GM12878 (cell line): ENCODE results near the gene FGGY. TPM values are rescaled to one million over a fixed set of nuclear protein-coding genes. Genes with fewer than 3 reads are reported as not detected.

Source experiments
- ATAC-seq: fragments of 200-7000 bp; cut with Tn5 transposase; 3 replicates; pipeline ENCODE4 v1.9.1; 2020; ENCODE audit warnings: mild to moderate bottlenecking, moderate library complexity
- BruUV-seq: library from RNA; stranded (reverse); fragments of 400-500 nt; replicated peaks from 2 replicates; lab custom pipeline; 2021; lab: Mats Ljungman, UMichigan
- CTCF ChIA-PET: fragments of 300-600 bp; sonication (Branson Sonifier 250); formaldehyde crosslinking; extraction: SDS; loops from one replicate; lab custom pipeline; 2021; ENCODE audit warnings: inconsistent platforms; lab: Yijun Ruan, JAX
- POLR2A ChIA-PET: fragments of 350-600 bp; formaldehyde crosslinking; extraction: SDS; loops from one replicate; lab custom pipeline; 2021; ENCODE audit warnings: inconsistent platforms; lab: Charles Lee
- RAD21 ChIA-PET: fragments of 300-600 bp; sonication (Branson Sonifier 250); formaldehyde crosslinking; loops from one replicate; lab custom pipeline; 2023; ENCODE audit warnings: antibody characterized with exemption; ENCODE audit not compliant: unreplicated experiment; lab: Charles Lee
- SMC1A ChIA-PET: fragments of 300-600 bp; sonication (Branson Sonifier 250); formaldehyde crosslinking; loops from one replicate; lab custom pipeline; 2023; ENCODE audit not compliant: unreplicated experiment, uncharacterized antibody; lab: Charles Lee
- DNase-seq: peaks from one replicate; pipeline ENCODE4 v3.0.0-alpha.2; 2011; ENCODE audit warnings: low read depth, low spot score
- FAIRE-seq: peaks from 3 replicates; lab custom pipeline; 2011; peaks lifted over from hg19 to GRCh38; lab: Jason Lieb, UNC
- H2AFZ ChIP-seq: 2 replicates; pipeline ENCODE4 v1.6.0; 2011; ENCODE audit warnings: low read depth, low read length, control low read depth; ENCODE audit not compliant: control insufficient read depth
- H3K27ac ChIP-seq: 2 replicates; pipeline ENCODE4 v1.5.1; 2011; ENCODE audit warnings: control low read depth; ENCODE audit not compliant: control insufficient read depth, insufficient read depth
- H3K27me3 ChIP-seq, 2 experiments: replicated peaks in 1 of 2; 2 replicates each; pipeline versions ENCODE4 v1.6.0 to v1.6.1; 2011; ENCODE audit warnings: low read length in 1 of 2; ENCODE audit not compliant: control insufficient read depth in 2 of 2, insufficient read depth in 2 of 2
- H3K36me3 ChIP-seq, 2 experiments: 2 replicates each; pipeline ENCODE4 v1.5.1; 2011; ENCODE audit warnings: low read length in 1 of 2; ENCODE audit not compliant: control insufficient read depth in 2 of 2, insufficient read depth in 2 of 2
- H3K4me1 ChIP-seq: 2 replicates; pipeline ENCODE4 v1.6.1; 2011; ENCODE audit warnings: mild to moderate bottlenecking, low read length, moderate library complexity, mixed read lengths; ENCODE audit not compliant: control insufficient read depth, insufficient read depth
- H3K4me2 ChIP-seq: 2 replicates; pipeline ENCODE4 v1.6.0; 2011; ENCODE audit warnings: control low read depth; ENCODE audit not compliant: control insufficient read depth, insufficient read depth
- H3K4me3 ChIP-seq: fragments of 200-600 bp; sonication (generic); 2 replicates; pipeline ENCODE4 v1.5.1; 2016
- H3K79me2 ChIP-seq: 2 replicates; pipeline ENCODE4 v1.6.0; 2011; ENCODE audit warnings: low read length; ENCODE audit not compliant: control insufficient read depth, insufficient read depth
- H3K9ac ChIP-seq: 2 replicates; pipeline ENCODE4 v1.8.0; 2011; ENCODE audit warnings: low read length, control low read depth, mixed read lengths; ENCODE audit not compliant: control insufficient read depth, insufficient read depth
- H3K9me3 ChIP-seq: replicated peaks from 3 replicates; pipeline ENCODE4 v1.5.1; 2011; ENCODE audit warnings: mild to moderate bottlenecking, low read length; ENCODE audit not compliant: control insufficient read depth, insufficient read depth
- H4K20me1 ChIP-seq: 2 replicates; pipeline ENCODE4 v1.6.0; 2011; ENCODE audit not compliant: control insufficient read depth, insufficient read depth
- CBFB ChIP-seq: IDR thresholded peaks from 2 replicates; pipeline ENCODE4 v1.6.1; 2016; ENCODE audit warnings: antibody characterized with exemption, low read depth
- EGR1 ChIP-seq, 2 experiments: IDR thresholded peaks; 1 replicate in 1 of 2; 2 replicates in 1 of 2; pipeline ENCODE4 v1.6.1; 2011 to 2012; ENCODE audit warnings: low read depth in 2 of 2, low read length in 2 of 2, borderline replicate concordance in 1 of 2, mild to moderate bottlenecking in 1 of 2, moderate library complexity in 1 of 2
- MYB ChIP-seq: fragments of 150-350 bp; IDR thresholded peaks from 2 replicates; pipeline ENCODE4 v1.6.1; 2014; ENCODE audit warnings: mild to moderate bottlenecking, low read depth, low read length, borderline replicate concordance
- NFYA ChIP-seq: IDR thresholded peaks from 2 replicates; pipeline ENCODE4 v1.6.1; 2011; ENCODE audit warnings: low read depth, mild to moderate bottlenecking, low read length, improper control_type of control experiment, borderline replicate concordance
- POLR2AphosphoS5 ChIP-seq: IDR thresholded peaks from 2 replicates; pipeline ENCODE4 v1.6.1; 2011; ENCODE audit warnings: mild to moderate bottlenecking, low read length, inconsistent platforms
- RAD21 ChIP-seq: IDR thresholded peaks from 2 replicates; pipeline ENCODE4 v1.6.1; 2011; ENCODE audit warnings: mild to moderate bottlenecking, low read depth, low read length, moderate library complexity; ENCODE audit not compliant: insufficient read depth
- SIN3A ChIP-seq: IDR thresholded peaks from 2 replicates; pipeline ENCODE4 v1.6.1; 2012; ENCODE audit warnings: low read depth, low read length, improper control_type of control experiment
- SP1 ChIP-seq: IDR thresholded peaks from one replicate; pipeline ENCODE4 v1.6.1; 2011; ENCODE audit warnings: low read depth, low read length
- SREBF2 ChIP-seq: IDR thresholded peaks from 2 replicates; pipeline ENCODE4 v1.6.1; 2012; ENCODE audit warnings: mild to moderate bottlenecking, low read length
- WGBS: methylation state at CpG from one replicate; pipeline ENCODE4 v1.1.6; 2016; ENCODE audit warnings: low lambda C conversion rate; ENCODE audit not compliant: insufficient replicate concordance, insufficient coverage; ENCODE audit errors: missing lambda C conversion rate; 5-methylcytosine and 5-hydroxymethylcytosine counted together
- in situ Hi-C: fragments of 300-500 bp; cut with MboI; formaldehyde crosslinking; loops from 9 replicates; pipeline ENCODE4 v1.14.3; 2018; ENCODE audit warnings: mixed read lengths
- intact Hi-C: fragments of 100-400 bp; cut with micrococcal nuclease; formaldehyde crosslinking; loops from one replicate; pipeline ENCODE4 v1.14.2; 2022; ENCODE audit not compliant: unreplicated experiment
- polyA plus RNA-seq, 11 experiments: library from polyadenylated mRNA; depleted of rRNA in 4 of 11; unstranded in 6 of 11; stranded (reverse) in 5 of 11; fragments of >200 nt; fragmentation: Nextera tagmentation in 4 of 11; fragmentation: Illumina TruSeq in 1 of 11; extraction: Ambion mirVana in 4 of 11; extraction: Trizol in 1 of 11; gene quantifications; 1 replicate in 1 of 11; 2 replicates in 10 of 11; pipeline versions ENCODE4 v1.2.1 to v1.2.3, GENCODE V29; 2011 to 2016; ENCODE audit warnings: inconsistent platforms in 2 of 11, missing spikeins in 2 of 11, low read depth in 1 of 11
- total RNA-seq, 4 experiments: library from RNA; depleted of rRNA in 3 of 4; stranded (reverse); fragments of >200 nt in 3 of 4; fragmentation: Illumina TruSeq in 1 of 4; extraction: Trizol in 1 of 4; gene quantifications; 2 replicates each; pipeline versions ENCODE4 v1.2.1 to v1.2.3, GENCODE V29; 2013 to 2021
- TF ChIP-seq, protein P1 (sequence below): fragments of 450-650 bp; IDR thresholded peaks from 2 replicates; pipeline ENCODE4 v1.6.1; 2017; ENCODE audit warnings: antibody characterized with exemption, mild to moderate bottlenecking, moderate library complexity
- TF ChIP-seq, protein P2 (sequence below): fragments of 450-650 bp; IDR thresholded peaks from 2 replicates; pipeline ENCODE4 v1.6.1; 2017; ENCODE audit warnings: borderline replicate concordance

Gene FGGY
- total and polyA plus RNA-seq, 10 of the 15 experiments (the other 5 are each of a cell fraction or from before 2014, with no cell fraction given): 6.2 to 11.9 (median 7.5) TPM

DNA sequence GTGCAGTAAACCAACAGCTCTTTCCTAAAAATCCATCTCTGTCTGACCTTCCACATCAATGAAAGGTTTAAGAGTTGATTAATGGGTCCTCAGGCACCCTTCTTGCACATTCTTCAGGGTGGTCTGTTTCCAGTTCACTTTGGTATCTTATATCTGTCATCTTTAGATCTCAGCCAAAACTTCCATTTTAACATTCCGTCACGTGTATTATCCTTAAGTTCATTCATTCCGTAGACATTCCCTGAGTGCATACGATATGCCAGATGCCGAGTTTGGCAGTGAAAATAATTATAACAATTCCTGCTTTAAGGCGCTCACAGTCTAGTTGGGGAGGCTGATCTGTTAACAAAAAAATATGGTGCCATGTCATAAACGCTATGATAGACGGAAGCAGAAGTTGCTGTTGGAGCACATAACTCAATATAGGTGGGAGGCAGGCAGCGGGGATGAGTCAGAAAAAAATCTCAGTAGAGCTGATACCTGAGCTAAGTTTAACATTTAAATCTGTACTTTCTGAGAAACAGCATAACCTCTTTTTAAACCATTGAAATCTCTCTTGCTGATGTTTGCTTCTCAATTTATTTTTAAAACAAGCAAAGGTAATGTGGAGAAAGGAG lies 458.3 kb downstream of the FGGY start (continued):
- TF ChIP-seq, protein P1, sequence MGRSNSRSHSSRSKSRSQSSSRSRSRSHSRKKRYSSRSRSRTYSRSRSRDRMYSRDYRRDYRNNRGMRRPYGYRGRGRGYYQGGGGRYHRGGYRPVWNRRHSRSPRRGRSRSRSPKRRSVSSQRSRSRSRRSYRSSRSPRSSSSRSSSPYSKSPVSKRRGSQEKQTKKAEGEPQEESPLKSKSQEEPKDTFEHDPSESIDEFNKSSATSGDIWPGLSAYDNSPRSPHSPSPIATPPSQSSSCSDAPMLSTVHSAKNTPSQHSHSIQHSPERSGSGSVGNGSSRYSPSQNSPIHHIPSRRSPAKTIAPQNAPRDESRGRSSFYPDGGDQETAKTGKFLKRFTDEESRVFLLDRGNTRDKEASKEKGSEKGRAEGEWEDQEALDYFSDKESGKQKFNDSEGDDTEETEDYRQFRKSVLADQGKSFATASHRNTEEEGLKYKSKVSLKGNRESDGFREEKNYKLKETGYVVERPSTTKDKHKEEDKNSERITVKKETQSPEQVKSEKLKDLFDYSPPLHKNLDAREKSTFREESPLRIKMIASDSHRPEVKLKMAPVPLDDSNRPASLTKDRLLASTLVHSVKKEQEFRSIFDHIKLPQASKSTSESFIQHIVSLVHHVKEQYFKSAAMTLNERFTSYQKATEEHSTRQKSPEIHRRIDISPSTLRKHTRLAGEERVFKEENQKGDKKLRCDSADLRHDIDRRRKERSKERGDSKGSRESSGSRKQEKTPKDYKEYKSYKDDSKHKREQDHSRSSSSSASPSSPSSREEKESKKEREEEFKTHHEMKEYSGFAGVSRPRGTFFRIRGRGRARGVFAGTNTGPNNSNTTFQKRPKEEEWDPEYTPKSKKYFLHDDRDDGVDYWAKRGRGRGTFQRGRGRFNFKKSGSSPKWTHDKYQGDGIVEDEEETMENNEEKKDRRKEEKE: no peak

DNA sequence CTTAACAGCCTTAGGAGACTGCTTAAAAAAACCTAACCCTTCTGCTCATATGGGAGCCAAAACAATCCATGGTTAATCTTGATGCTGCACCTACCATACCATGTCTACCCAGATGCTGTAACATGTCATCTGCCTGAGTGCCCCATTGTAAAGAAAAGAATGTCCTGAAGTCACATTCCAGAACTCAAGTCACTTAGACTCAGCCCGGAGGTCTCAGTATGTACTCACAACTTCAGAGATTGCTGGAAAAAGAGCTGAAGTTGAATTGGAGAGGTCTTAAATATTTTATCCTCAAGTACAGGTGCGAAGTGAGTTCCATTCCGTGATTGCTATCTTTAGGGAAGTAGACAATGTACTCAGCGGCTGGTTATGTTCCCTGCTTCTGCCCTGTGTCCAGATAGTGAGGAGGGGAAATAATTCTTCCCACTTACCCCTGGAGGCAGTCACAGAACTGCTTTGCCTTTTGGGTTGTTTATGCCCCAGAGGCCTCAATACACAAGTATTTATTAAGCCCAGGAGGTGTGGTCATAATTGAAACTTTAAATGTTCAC lies 460.4 kb downstream of the FGGY start:
- POLR2A ChIA-PET: no interaction called here
- H3K27ac ChIP-seq: no peak overlapping the region
- H3K4me3 ChIP-seq: no peak overlapping the region
- H3K79me2 ChIP-seq: no peaks in the 10 kb centered on the region
- H3K9ac ChIP-seq: no peak overlapping the region
- peaks cover 4% of the 10 kb centered on the region for H3K4me1 ChIP-seq
- 86% methylated on average over 4 of the region's 4 CpGs for WGBS
- no peak for FAIRE-seq
- no peak for ATAC-seq
- RAD21 ChIA-PET: interaction anchor here (1.2 to 5.1 kb wide), 2 partner anchors 58 to 190 kb away, joined by 3 to 60 read pairs; no protein-coding TSS in a partner anchor
- SMC1A ChIA-PET: interaction anchor here (1.3 to 2.7 kb wide), 2 partner anchors 10 to 57 kb away, joined by 3 to 37 read pairs; no protein-coding TSS in a partner anchor
- no TSS peak for BruUV-seq
- intact Hi-C loops (loop anchor here (5.0 to 10.0 kb wide), 2 partner anchors 462 to 1240 kb away; partner anchors contain the start of gene FGGY), in situ Hi-C loops (loop anchor here (5.0 kb wide), 2 partner anchors 1015 to 1245 kb away; no protein-coding TSS in a partner anchor)
- TF ChIP-seq SREBF2: no peak
- no peak for TF ChIP-seq MYB
- no peak for TF ChIP-seq NFYA
- no peak for TF ChIP-seq RAD21
- no peak for TF ChIP-seq SP1
- TF ChIP-seq POLR2AphosphoS5: no peak
- no peak for TF ChIP-seq EGR1 (IDR thresholded peaks at IDR 0.05; ENCODE audit: borderline replicate concordance in 1 of 2, low read depth in 2 of 2, low read length in 2 of 2)
- TF ChIP-seq CBFB: no peak
- no peak for TF ChIP-seq SIN3A
- TF ChIP-seq, protein P2, sequence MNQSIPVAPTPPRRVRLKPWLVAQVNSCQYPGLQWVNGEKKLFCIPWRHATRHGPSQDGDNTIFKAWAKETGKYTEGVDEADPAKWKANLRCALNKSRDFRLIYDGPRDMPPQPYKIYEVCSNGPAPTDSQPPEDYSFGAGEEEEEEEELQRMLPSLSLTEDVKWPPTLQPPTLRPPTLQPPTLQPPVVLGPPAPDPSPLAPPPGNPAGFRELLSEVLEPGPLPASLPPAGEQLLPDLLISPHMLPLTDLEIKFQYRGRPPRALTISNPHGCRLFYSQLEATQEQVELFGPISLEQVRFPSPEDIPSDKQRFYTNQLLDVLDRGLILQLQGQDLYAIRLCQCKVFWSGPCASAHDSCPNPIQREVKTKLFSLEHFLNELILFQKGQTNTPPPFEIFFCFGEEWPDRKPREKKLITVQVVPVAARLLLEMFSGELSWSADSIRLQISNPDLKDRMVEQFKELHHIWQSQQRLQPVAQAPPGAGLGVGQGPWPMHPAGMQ: no peak
- H2AFZ ChIP-seq: no peak overlapping the region
- H3K9me3 ChIP-seq: no peaks in the 10 kb centered on the region
- no peak for DNase-seq
- CTCF ChIA-PET: interaction anchor here (0.6 to 2.9 kb wide), 6 partner anchors 8 to 1013 kb away, joined by 3 to 32 read pairs (median 4); no protein-coding TSS in a partner anchor
- H3K4me2 ChIP-seq: no peak overlapping the region
- H4K20me1 ChIP-seq: no peaks in the 10 kb centered on the region
- no peaks in the 10 kb centered on the region for H3K36me3 ChIP-seq
- H3K27me3 ChIP-seq: no peaks in the 10 kb centered on the region
